Ishikawa (cell line): Measurements from ENCODE around the gene ERCC3.

Experiments
- CEBPB ChIP-seq: IDR thresholded peaks from 2 replicates; pipeline ENCODE4 v1.6.1; 2012
- CREB1 ChIP-seq: IDR thresholded peaks from 2 replicates; pipeline ENCODE4 v1.6.1; 2012; ENCODE audit warnings: low read depth
- EGR1 ChIP-seq: IDR thresholded peaks from 2 replicates; pipeline ENCODE4 v1.6.1; 2012
- EP300 ChIP-seq: IDR thresholded peaks from 2 replicates; pipeline ENCODE4 v1.6.1; 2012; ENCODE audit warnings: borderline replicate concordance
- FOXM1 ChIP-seq: IDR thresholded peaks from 2 replicates; pipeline ENCODE4 v1.6.1; 2012; ENCODE audit warnings: low read depth, borderline replicate concordance
- NFIC ChIP-seq: IDR thresholded peaks from 2 replicates; pipeline ENCODE4 v1.6.1; 2012
- RAD21 ChIP-seq: IDR thresholded peaks from 2 replicates; pipeline ENCODE4 v1.6.1; 2012; ENCODE audit warnings: low read depth
- TAF1 ChIP-seq: IDR thresholded peaks from 2 replicates; pipeline ENCODE4 v1.6.1; 2012; ENCODE audit warnings: low read depth, mild to moderate bottlenecking
- TCF12 ChIP-seq: IDR thresholded peaks from 2 replicates; pipeline ENCODE4 v1.6.1; 2012; ENCODE audit warnings: low read depth
- TEAD4 ChIP-seq: IDR thresholded peaks from 2 replicates; pipeline ENCODE4 v1.6.1; 2012
- YY1 ChIP-seq: IDR thresholded peaks from 2 replicates; pipeline ENCODE4 v1.6.1; 2012; ENCODE audit warnings: low read depth
- ZBTB7A ChIP-seq: IDR thresholded peaks from 2 replicates; pipeline ENCODE4 v1.6.1; 2012; ENCODE audit warnings: low read depth
- TF ChIP-seq, protein P1 (sequence below): IDR thresholded peaks from 2 replicates; pipeline ENCODE4 v1.6.1; 2012; ENCODE audit warnings: low read depth, mild to moderate bottlenecking
- TF ChIP-seq, protein P2 (sequence below): IDR thresholded peaks from 2 replicates; pipeline ENCODE4 v1.6.1; 2012
- TF ChIP-seq, protein P3 (sequence below): IDR thresholded peaks from 2 replicates; pipeline ENCODE4 v1.6.1; 2012

The ERCC3 gene

DNA sequence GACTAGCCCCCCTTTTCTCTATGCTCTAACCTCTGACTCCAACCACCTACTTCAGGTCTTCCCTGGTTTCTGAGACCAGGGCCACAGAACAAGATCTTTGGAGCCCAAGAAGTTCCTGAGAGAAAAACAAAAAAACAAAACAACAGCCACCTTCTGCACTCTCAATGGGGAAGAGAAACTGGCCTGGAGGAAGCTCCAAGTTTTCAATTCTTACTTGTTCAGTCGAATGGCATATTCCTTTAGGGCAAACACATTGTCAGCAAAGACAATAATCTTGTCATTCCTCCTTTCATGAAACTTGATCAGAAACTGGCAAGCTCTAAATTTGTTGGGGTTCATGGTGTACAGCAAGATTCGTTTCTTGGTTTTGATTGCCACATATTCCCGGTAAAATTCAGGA, 15.0 kb downstream of the ERCC3 start:
- no peak for TF ChIP-seq EP300
- no peak for TF ChIP-seq TCF12
- TF ChIP-seq YY1 = no peak
- TF ChIP-seq, protein P1, sequence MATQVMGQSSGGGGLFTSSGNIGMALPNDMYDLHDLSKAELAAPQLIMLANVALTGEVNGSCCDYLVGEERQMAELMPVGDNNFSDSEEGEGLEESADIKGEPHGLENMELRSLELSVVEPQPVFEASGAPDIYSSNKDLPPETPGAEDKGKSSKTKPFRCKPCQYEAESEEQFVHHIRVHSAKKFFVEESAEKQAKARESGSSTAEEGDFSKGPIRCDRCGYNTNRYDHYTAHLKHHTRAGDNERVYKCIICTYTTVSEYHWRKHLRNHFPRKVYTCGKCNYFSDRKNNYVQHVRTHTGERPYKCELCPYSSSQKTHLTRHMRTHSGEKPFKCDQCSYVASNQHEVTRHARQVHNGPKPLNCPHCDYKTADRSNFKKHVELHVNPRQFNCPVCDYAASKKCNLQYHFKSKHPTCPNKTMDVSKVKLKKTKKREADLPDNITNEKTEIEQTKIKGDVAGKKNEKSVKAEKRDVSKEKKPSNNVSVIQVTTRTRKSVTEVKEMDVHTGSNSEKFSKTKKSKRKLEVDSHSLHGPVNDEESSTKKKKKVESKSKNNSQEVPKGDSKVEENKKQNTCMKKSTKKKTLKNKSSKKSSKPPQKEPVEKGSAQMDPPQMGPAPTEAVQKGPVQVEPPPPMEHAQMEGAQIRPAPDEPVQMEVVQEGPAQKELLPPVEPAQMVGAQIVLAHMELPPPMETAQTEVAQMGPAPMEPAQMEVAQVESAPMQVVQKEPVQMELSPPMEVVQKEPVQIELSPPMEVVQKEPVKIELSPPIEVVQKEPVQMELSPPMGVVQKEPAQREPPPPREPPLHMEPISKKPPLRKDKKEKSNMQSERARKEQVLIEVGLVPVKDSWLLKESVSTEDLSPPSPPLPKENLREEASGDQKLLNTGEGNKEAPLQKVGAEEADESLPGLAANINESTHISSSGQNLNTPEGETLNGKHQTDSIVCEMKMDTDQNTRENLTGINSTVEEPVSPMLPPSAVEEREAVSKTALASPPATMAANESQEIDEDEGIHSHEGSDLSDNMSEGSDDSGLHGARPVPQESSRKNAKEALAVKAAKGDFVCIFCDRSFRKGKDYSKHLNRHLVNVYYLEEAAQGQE = no peak
- TF ChIP-seq TAF1 = no peak
- TF ChIP-seq, protein P2, sequence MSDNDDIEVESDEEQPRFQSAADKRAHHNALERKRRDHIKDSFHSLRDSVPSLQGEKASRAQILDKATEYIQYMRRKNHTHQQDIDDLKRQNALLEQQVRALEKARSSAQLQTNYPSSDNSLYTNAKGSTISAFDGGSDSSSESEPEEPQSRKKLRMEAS = no peak
- no peak for TF ChIP-seq RAD21
- TF ChIP-seq, protein P3, sequence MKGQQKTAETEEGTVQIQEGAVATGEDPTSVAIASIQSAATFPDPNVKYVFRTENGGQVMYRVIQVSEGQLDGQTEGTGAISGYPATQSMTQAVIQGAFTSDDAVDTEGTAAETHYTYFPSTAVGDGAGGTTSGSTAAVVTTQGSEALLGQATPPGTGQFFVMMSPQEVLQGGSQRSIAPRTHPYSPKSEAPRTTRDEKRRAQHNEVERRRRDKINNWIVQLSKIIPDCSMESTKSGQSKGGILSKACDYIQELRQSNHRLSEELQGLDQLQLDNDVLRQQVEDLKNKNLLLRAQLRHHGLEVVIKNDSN = no peak
- no peak for TF ChIP-seq CREB1
- TF ChIP-seq ZBTB7A = no peak
- TF ChIP-seq TEAD4 = no peak
- no peak for TF ChIP-seq FOXM1
- TF ChIP-seq EGR1 = no peak
- TF ChIP-seq NFIC = no peak
- no peak for TF ChIP-seq CEBPB

GRCh38 chr2:127277028-127277427, 16.9 kb downstream of the ERCC3 start:
- TF ChIP-seq, protein P3 = no peak
- TF ChIP-seq EGR1 = no peak
- no peak for TF ChIP-seq ZBTB7A
- no peak for TF ChIP-seq YY1
- TF ChIP-seq, protein P2 = no peak
- TF ChIP-seq TEAD4 = no peak
- TF ChIP-seq TAF1 = no peak

DNA sequence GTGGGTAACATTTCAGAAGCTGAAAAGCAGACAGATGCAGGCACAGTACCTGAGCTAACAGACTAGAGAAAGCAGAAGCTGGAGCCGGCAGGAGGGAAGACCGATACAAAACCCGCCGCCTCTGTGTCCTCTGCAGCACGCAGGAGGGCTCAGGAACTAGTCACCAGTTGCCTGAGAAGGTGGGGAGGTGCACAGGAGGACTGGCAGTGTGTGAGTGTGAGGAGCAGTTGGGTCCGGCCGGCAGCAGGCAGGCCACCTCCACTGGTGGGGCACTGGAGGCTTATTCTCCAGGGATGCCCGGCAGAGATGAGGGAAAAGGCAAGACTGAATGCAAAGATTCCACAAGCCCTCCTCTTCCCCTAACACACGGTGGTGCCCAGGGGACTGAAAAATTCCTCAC, 18.2 kb downstream of the ERCC3 start:
- TF ChIP-seq, protein P3 = no peak
- no peak for TF ChIP-seq ZBTB7A
- TF ChIP-seq TCF12 = no peak
- TF ChIP-seq CREB1 = no peak
- TF ChIP-seq TEAD4 = no peak

DNA sequence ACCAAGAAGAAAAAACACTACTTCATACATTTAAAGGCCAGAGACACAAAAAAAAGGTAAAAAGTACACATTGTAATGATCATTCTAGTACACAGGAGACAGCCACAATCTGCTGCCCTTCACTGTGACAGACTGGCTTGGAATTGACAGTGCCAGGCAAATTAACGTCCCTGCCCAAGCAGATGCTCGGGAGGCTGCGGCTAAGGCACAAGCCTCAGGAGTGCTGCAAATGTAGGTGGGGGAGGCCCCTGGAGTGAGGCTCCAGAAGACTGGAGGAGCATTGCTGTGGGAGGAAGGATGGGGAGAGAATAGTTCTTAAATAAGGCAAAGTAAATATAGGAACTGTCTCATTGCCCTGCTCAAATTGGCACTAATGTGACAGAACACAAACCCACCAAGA, 18.6 kb downstream of the ERCC3 start:
- TF ChIP-seq CEBPB (no peak), YY1 (no peak), NFIC (no peak), RAD21 (no peak), ZBTB7A (no peak), TCF12 (no peak), TAF1 (no peak), TEAD4 (no peak)
- TF ChIP-seq, protein P1 = no peak
- TF ChIP-seq, protein P2 = no peak
- TF ChIP-seq, protein P3 = no peak

DNA sequence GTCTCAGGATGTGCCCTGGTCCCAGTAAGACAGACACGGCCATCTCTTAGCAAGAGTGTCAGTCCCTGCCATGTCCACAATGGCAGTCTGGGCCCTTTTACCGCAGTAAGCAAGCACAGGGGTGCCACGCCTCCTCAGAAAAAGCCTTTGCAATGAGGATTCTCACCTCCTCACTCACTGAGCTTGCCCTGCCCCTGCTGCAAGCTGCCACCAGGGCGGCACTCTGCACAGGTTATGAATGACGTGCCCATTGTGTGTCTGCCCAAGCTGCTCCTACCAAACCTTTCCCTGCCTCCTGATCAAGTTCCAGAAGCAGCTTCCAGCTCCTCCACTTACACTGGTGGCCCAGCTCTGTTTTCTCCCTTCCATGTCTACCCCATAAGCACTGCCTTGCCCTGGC, 23.3 kb downstream of the ERCC3 start:
- TF ChIP-seq NFIC (no peak), ZBTB7A (no peak), FOXM1 (no peak), TCF12 (no peak), EP300 (no peak), CREB1 (no peak), EGR1 (no peak), YY1 (no peak), TAF1 (no peak), TEAD4 (no peak)
- TF ChIP-seq, protein P3 = no peak
- TF ChIP-seq, protein P2 = no peak
- TF ChIP-seq, protein P1 = no peak
